H1 (cell line): ENCODE results near the gene ANO2. TPM values are rescaled to one million over a fixed set of nuclear protein-coding genes. Genes with fewer than 3 reads are reported as not detected.

Source experiments
- CTCF ChIA-PET: fragments of 300-600 bp; sonication (Branson Sonifier 250); formaldehyde crosslinking; loops from one replicate; lab custom pipeline; 2021; ENCODE audit not compliant: partially characterized antibody; lab: Charles Lee
- POLR2A ChIA-PET: fragments of 300-600 bp; sonication (Branson Sonifier 250); formaldehyde crosslinking; loops from one replicate; lab custom pipeline; 2021; ENCODE audit warnings: inconsistent platforms; ENCODE audit not compliant: partially characterized antibody; lab: Charles Lee
- DNase-seq, 2 experiments: peaks; one replicate each; pipeline versions ENCODE4 v3.0.0 to v3.0.0-alpha.2; 2010 to 2022; ENCODE audit warnings: low spot score in 2 of 2, low read depth in 1 of 2, mixed read lengths in 1 of 2
- FAIRE-seq: peaks from 2 replicates; lab custom pipeline; 2011; peaks lifted over from hg19 to GRCh38; lab: Jason Lieb, UNC
- H2AFZ ChIP-seq: 2 replicates; pipeline ENCODE4 v1.8.1; 2012; ENCODE audit warnings: low read length, inconsistent platforms
- H2AK5ac ChIP-seq: 2 replicates; pipeline ENCODE4 v1.6.1; 2013; ENCODE audit warnings: low read depth, low read length
- H2BK120ac ChIP-seq: replicated peaks from 2 replicates; pipeline ENCODE3; 2013; ENCODE audit warnings: low read depth, low read length, inconsistent platforms
- H2BK12ac ChIP-seq: 2 replicates; pipeline ENCODE4 v1.6.1; 2013; ENCODE audit warnings: low read depth, low read length
- H2BK15ac ChIP-seq: 2 replicates; pipeline ENCODE4 v1.6.1; 2013; ENCODE audit warnings: low read length
- H2BK20ac ChIP-seq: 2 replicates; pipeline ENCODE4 v1.6.1; 2013; ENCODE audit warnings: low read length
- H2BK5ac ChIP-seq: 2 replicates; pipeline ENCODE4 v1.6.1; 2013; ENCODE audit warnings: low read depth, low read length
- H3K14ac ChIP-seq: 2 replicates; pipeline ENCODE4 v1.6.1; 2013; ENCODE audit warnings: inconsistent platforms; ENCODE audit not compliant: insufficient read length
- H3K18ac ChIP-seq: 2 replicates; pipeline ENCODE4 v1.6.1; 2013; ENCODE audit warnings: low read length; ENCODE audit errors: extremely low read depth
- H3K23ac ChIP-seq: 2 replicates; pipeline ENCODE4 v1.6.1; 2013; ENCODE audit warnings: inconsistent platforms; ENCODE audit not compliant: insufficient read length
- H3K23me2 ChIP-seq: 2 replicates; pipeline ENCODE4 v1.6.1; 2013; ENCODE audit warnings: low read depth, low read length
- H3K27ac ChIP-seq: 2 replicates; pipeline ENCODE4 v1.6.1; 2011; ENCODE audit warnings: low read depth, low read length, inconsistent platforms
- H3K27me3 ChIP-seq, 4 experiments: replicated peaks in 1 of 4; 1 replicate in 1 of 4; 2 replicates in 3 of 4; pipeline versions ENCODE4 v1.6.1 to v1.8.1; 2011 to 2013; ENCODE audit warnings: low read length in 3 of 4, mild to moderate bottlenecking in 3 of 4, inconsistent platforms in 2 of 4, mixed read lengths in 2 of 4, moderate library complexity in 1 of 4; ENCODE audit not compliant: control insufficient read depth in 3 of 4, insufficient read depth in 3 of 4; ENCODE audit errors: extremely low read depth in 1 of 4
- H3K36me3 ChIP-seq, 4 experiments: 2 replicates each; pipeline versions ENCODE4 v1.6.1 to v1.8.1; 2011 to 2013; ENCODE audit warnings: mild to moderate bottlenecking in 4 of 4, low read length in 3 of 4, moderate library complexity in 2 of 4, control low read depth in 1 of 4, inconsistent platforms in 1 of 4; ENCODE audit not compliant: insufficient read depth in 4 of 4, control insufficient read depth in 2 of 4
- H3K4ac ChIP-seq: replicated peaks from 2 replicates; pipeline ENCODE3; 2013; ENCODE audit warnings: low read length, low read depth, mixed read lengths, inconsistent platforms; ENCODE audit not compliant: insufficient read length
- H3K4me1 ChIP-seq, 4 experiments: replicated peaks in 1 of 4; 1 replicate in 1 of 4; 2 replicates in 3 of 4; pipeline versions ENCODE4 v1.6.1 to v1.8.1; 2011 to 2013; ENCODE audit warnings: low read length in 3 of 4, inconsistent platforms in 2 of 4, mixed read lengths in 1 of 4; ENCODE audit not compliant: insufficient read depth in 4 of 4, control insufficient read depth in 3 of 4
- H3K4me2 ChIP-seq, 2 experiments: 2 replicates each; pipeline versions ENCODE4 v1.6.1 to v1.8.1; 2011 to 2013; ENCODE audit warnings: low read depth in 2 of 2, low read length in 2 of 2, control low read depth in 1 of 2, inconsistent platforms in 1 of 2, mild to moderate bottlenecking in 1 of 2; ENCODE audit not compliant: insufficient read depth in 1 of 2
- H3K4me3 ChIP-seq, 4 experiments: fragments of 200-600, 300-600 bp in 1 of 4; sonication (generic), shearing (Covaris generic), sonication (Bioruptor Twin) in 1 of 4; 2 replicates each; pipeline versions ENCODE4 v1.5.1 to v1.8.1; 2011 to 2016; ENCODE audit warnings: low read length in 4 of 4, low read depth in 3 of 4, control low read depth in 2 of 4, inconsistent platforms in 2 of 4, mild to moderate bottlenecking in 2 of 4, mixed read lengths in 1 of 4, moderate library complexity in 1 of 4; ENCODE audit not compliant: insufficient read depth in 2 of 4; ENCODE audit errors: extremely low read depth in 1 of 4
- H3K56ac ChIP-seq: replicated peaks from 2 replicates; pipeline ENCODE3; 2013; ENCODE audit warnings: low read depth, mild to moderate bottlenecking, mixed read lengths, low read length, inconsistent platforms; ENCODE audit not compliant: insufficient read length
- H3K79me1 ChIP-seq: 2 replicates; pipeline ENCODE4 v1.6.1; 2013; ENCODE audit warnings: low read depth, low read length, control low read depth
- H3K79me2 ChIP-seq, 2 experiments: 2 replicates each; pipeline versions ENCODE4 v1.6.1 to v1.8.1; 2012 to 2013; ENCODE audit warnings: low read length in 2 of 2, mild to moderate bottlenecking in 2 of 2, inconsistent platforms in 1 of 2; ENCODE audit not compliant: insufficient read depth in 2 of 2, control insufficient read depth in 1 of 2
- H3K9ac ChIP-seq, 4 experiments: replicated peaks in 1 of 4; 1 replicate in 1 of 4; 2 replicates in 3 of 4; pipeline versions ENCODE4 v1.6.1 to v1.8.1; 2011 to 2013; ENCODE audit warnings: low read depth in 3 of 4, low read length in 3 of 4, control low read depth in 2 of 4, mild to moderate bottlenecking in 2 of 4, moderate library complexity in 2 of 4, inconsistent platforms in 1 of 4; ENCODE audit errors: extremely low read depth in 1 of 4
- H3K9me3 ChIP-seq, 2 experiments: 2 replicates each; pipeline versions ENCODE4 v1.6.1 to v1.8.1; 2012 to 2013; ENCODE audit warnings: mild to moderate bottlenecking in 2 of 2, moderate library complexity in 2 of 2, control low read depth in 1 of 2, inconsistent platforms in 1 of 2, low read depth in 1 of 2, low read length in 1 of 2, mixed read lengths in 1 of 2; ENCODE audit not compliant: insufficient read depth in 2 of 2
- H4K20me1 ChIP-seq, 2 experiments: replicated peaks in 1 of 2; 2 replicates each; pipeline versions ENCODE3 to v1.8.1; 2011 to 2013; ENCODE audit warnings: inconsistent platforms in 2 of 2, low read length in 2 of 2, mild to moderate bottlenecking in 1 of 2; ENCODE audit not compliant: insufficient read depth in 2 of 2, control insufficient read depth in 1 of 2
- H4K5ac ChIP-seq: 2 replicates; pipeline ENCODE4 v1.6.1; 2013; ENCODE audit warnings: low read length, low read depth, mixed read lengths, inconsistent platforms; ENCODE audit not compliant: insufficient read length
- H4K8ac ChIP-seq: 2 replicates; pipeline ENCODE4 v1.8.0; 2013; ENCODE audit warnings: mild to moderate bottlenecking, moderate library complexity, low read length, inconsistent platforms; ENCODE audit not compliant: insufficient read depth; ENCODE audit errors: extremely low read depth
- H4K91ac ChIP-seq: replicated peaks from 2 replicates; pipeline ENCODE3; 2013; ENCODE audit warnings: low read length, mixed read lengths, inconsistent platforms; ENCODE audit not compliant: insufficient read length
- BRCA1 ChIP-seq: IDR thresholded peaks from 2 replicates; pipeline ENCODE4 v1.6.1; 2012; ENCODE audit warnings: low read depth, low read length, improper control_type of control experiment
- CTBP2 ChIP-seq: IDR thresholded peaks from 2 replicates; pipeline ENCODE4 v1.7.0; 2011; ENCODE audit warnings: borderline replicate concordance, mild to moderate bottlenecking, moderate library complexity, mixed read lengths, low read length; ENCODE audit not compliant: insufficient read depth, insufficient read length
- EP300 ChIP-seq, 2 experiments: IDR thresholded peaks; 1 replicate in 1 of 2; 2 replicates in 1 of 2; pipeline ENCODE4 v1.6.1; 2011 to 2012; ENCODE audit warnings: low read depth in 2 of 2, low read length in 2 of 2, mild to moderate bottlenecking in 2 of 2, borderline replicate concordance in 1 of 2, inconsistent platforms in 1 of 2, moderate library complexity in 1 of 2
- GTF2F1 ChIP-seq: IDR thresholded peaks from 2 replicates; pipeline ENCODE4 v1.6.1; 2012; ENCODE audit warnings: low read depth, low read length, improper control_type of control experiment, borderline replicate concordance
- JUND ChIP-seq: IDR thresholded peaks from 2 replicates; pipeline ENCODE4 v1.6.1; 2011; ENCODE audit warnings: mild to moderate bottlenecking, improper control_type of control experiment, low read length
- SRF ChIP-seq: IDR thresholded peaks from 2 replicates; pipeline ENCODE4 v1.6.1; 2011; ENCODE audit warnings: mild to moderate bottlenecking, low read depth, low read length, moderate library complexity
- WGBS, 2 experiments: shearing (Covaris generic) in 1 of 2; methylation state at CpG; one replicate each; pipeline versions ENCODE4 v1.1.6 to v1.1.7; 2013 to 2015; ENCODE audit warnings: low lambda C conversion rate in 2 of 2, mixed read lengths in 2 of 2, inconsistent platforms in 1 of 2, low coverage in 1 of 2, missing lambda C conversion rate in 1 of 2; ENCODE audit not compliant: insufficient replicate concordance in 2 of 2, insufficient coverage in 1 of 2, insufficient read length in 1 of 2; ENCODE audit errors: extremely low coverage in 1 of 2, missing lambda C conversion rate in 1 of 2; 5-methylcytosine and 5-hydroxymethylcytosine counted together
- polyA plus RNA-seq, 7 experiments: library from polyadenylated mRNA; depleted of rRNA in 3 of 7; stranded (reverse) in 5 of 7; unstranded in 2 of 7; fragments of >200 nt in 5 of 7; fragments of 200-250 nt in 2 of 7; gene quantifications; 1 replicate in 5 of 7; 2 replicates in 1 of 7; 4 replicates in 1 of 7; pipeline versions ENCODE4 v1.2.1 to v1.2.3, GENCODE V29; 2011 to 2013; ENCODE audit warnings: missing spikeins in 2 of 7, mixed read lengths in 2 of 7
- total RNA-seq: library from RNA; stranded (reverse); fragmentation: NEBNext Ultra II Directional; extraction: Animal tissue kit (Norgen Biotek cat#: 25700); gene quantifications from 2 replicates; pipeline ENCODE4 v1.2.1, GENCODE V29; 2021

Gene ANO2
- total and polyA plus RNA-seq, 2 of the 8 experiments (the other 6 are each of a cell fraction or from before 2014, with no cell fraction given): 1.9 to 5.5 TPM

- H3K27ac ChIP-seq: no peak overlapping the region
- TF ChIP-seq JUND: no peak
- no peak for TF ChIP-seq BRCA1
- no peak for TF ChIP-seq EP300 (IDR thresholded peaks at IDR 0.05; ENCODE audit: borderline replicate concordance in 1 of 2, low read depth in 2 of 2, low read length in 2 of 2)
- TF ChIP-seq CTBP2: no peak
- TF ChIP-seq SRF: no peak
- no peak for TF ChIP-seq GTF2F1
- TF ChIP-seq, all 59 proteins: peak for 0
- Histone ChIP-seq H2BK12ac (no peak overlapping the region), H3K9me3 (no peaks in the 10 kb centered on the region), H3K4ac (no peak overlapping the region), H2BK5ac (no peak overlapping the region), H3K79me2 (no peaks in the 10 kb centered on the region), H4K91ac (no peak overlapping the region), H4K5ac (no peak overlapping the region), H3K9ac (no peak overlapping the region), H3K27me3 (no peaks in the 10 kb centered on the region), H3K18ac (no peak overlapping the region), H3K4me2 (no peak overlapping the region), H4K20me1 (no peaks in the 10 kb centered on the region), H3K36me3 (no peaks in the 10 kb centered on the region), H3K56ac (no peak overlapping the region), H2BK15ac (no peak overlapping the region), H2AFZ (no peak overlapping the region), H3K4me1 (no peaks in the 10 kb centered on the region), H3K4me3 (no peak overlapping the region), H2AK5ac (no peak overlapping the region), H2BK20ac (no peak overlapping the region), H4K8ac (no peak overlapping the region), H3K23me2 (no peaks in the 10 kb centered on the region), H3K79me1 (no peaks in the 10 kb centered on the region), H3K23ac (no peak overlapping the region), H3K14ac (no peak overlapping the region), H2BK120ac (no peak overlapping the region)
- DNase-seq: no peak
- FAIRE-seq: no peak
- ChIA-PET CTCF (no interaction called here), POLR2A (no interaction called here)
- WGBS, 2 experiments: 87% methylated on average over 6 of the region's 6 CpGs; no CpG with 5 or more reads in 1 of the 2 experiments
Observed at GRCh38 chr12:5713599-5714081, 231.4 kb downstream of the ANO2 start.
